Brain microvascular endothelial cell (primary cell): ENCODE results near the gene TP53I3.

Experiments used
- DNase-seq: peaks from one replicate; pipeline ENCODE4 v3.0.0-alpha.2; 2020
- H3K27ac ChIP-seq: fragments of 250-450 bp; sonication (Bioruptor Pico); 2 replicates; pipeline ENCODE4 v1.5.1; 2020; ENCODE audit warnings: mild to moderate bottlenecking, moderate library complexity
- H3K27me3 ChIP-seq: fragments of 250-450 bp; sonication (Bioruptor Pico); replicated peaks from 2 replicates; pipeline ENCODE4 v1.5.1; 2020; ENCODE audit warnings: mild to moderate bottlenecking
- H3K36me3 ChIP-seq: fragments of 250-450 bp; sonication (Bioruptor Pico); replicated peaks from 2 replicates; pipeline ENCODE4 v1.5.1; 2020; ENCODE audit warnings: mild to moderate bottlenecking
- H3K4me3 ChIP-seq: 2 replicates; pipeline ENCODE4 v1.5.1; 2011; ENCODE audit warnings: low read depth, mild to moderate bottlenecking, control low read depth, low read length, moderate library complexity
- in situ Hi-C: cut with HindIII; loops from 2 replicates; pipeline ENCODE4 v1.10.0; 2017; ENCODE audit warnings: low sequenced_read_pairs, low pct_ligation_motif_present
- TF ChIP-seq, protein P1 (sequence below): IDR thresholded peaks from 2 replicates; pipeline ENCODE4 v1.5.1; 2011; ENCODE audit warnings: low read depth, mild to moderate bottlenecking, moderate library complexity, low read length, control low read depth, inconsistent platforms; ENCODE audit errors: missing control alignments

Gene TP53I3

DNA sequence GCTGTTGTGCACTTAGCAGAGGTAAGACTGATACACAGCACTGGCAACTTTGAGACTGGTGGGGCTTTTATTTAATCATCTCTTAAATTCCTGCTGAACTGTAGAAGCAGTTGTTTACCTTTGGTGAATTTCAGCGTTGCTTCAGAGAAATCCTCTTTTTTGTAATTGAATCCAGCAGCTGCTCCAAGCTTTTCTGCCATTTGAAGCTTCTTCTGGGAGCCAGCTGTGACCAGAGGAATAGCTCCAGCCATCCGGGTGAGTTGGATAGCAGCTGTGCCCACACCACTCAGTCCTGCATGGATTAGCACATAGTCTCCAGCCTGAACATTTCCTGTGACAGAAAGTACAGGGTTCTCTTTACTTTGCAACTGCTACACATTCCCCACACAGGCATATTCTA lies 3.9 kb downstream of the TP53I3 start:
- TF ChIP-seq, protein P1, sequence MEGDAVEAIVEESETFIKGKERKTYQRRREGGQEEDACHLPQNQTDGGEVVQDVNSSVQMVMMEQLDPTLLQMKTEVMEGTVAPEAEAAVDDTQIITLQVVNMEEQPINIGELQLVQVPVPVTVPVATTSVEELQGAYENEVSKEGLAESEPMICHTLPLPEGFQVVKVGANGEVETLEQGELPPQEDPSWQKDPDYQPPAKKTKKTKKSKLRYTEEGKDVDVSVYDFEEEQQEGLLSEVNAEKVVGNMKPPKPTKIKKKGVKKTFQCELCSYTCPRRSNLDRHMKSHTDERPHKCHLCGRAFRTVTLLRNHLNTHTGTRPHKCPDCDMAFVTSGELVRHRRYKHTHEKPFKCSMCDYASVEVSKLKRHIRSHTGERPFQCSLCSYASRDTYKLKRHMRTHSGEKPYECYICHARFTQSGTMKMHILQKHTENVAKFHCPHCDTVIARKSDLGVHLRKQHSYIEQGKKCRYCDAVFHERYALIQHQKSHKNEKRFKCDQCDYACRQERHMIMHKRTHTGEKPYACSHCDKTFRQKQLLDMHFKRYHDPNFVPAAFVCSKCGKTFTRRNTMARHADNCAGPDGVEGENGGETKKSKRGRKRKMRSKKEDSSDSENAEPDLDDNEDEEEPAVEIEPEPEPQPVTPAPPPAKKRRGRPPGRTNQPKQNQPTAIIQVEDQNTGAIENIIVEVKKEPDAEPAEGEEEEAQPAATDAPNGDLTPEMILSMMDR: no peak
- no peak for DNase-seq
- H3K27ac ChIP-seq: no peak overlapping the region
- H3K36me3 ChIP-seq: peaks cover 14% of the 10 kb centered on the region
- in situ Hi-C loops: no loop called here
- H3K27me3 ChIP-seq: no peaks in the 10 kb centered on the region
- H3K4me3 ChIP-seq: no peak overlapping the region

DNA sequence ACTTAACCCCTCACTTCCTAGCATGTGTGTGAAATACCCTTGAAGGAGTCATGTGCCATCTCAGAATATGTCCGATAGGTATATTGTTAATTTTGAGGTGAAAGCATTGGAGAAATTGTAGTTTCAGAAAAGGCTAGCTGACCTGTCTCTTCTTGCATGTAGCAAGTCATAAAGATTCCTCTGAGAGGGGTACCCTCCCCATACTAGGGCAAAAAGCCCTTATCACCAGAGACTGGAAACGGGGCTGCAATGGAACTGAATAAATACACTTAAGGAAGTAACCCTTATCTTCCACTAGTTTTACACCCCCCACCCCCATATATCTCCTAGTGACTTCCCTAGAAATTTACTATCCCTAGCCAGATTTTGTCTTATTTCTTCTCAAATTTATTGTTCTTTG lies 6.8 kb downstream of the TP53I3 start:
- TF ChIP-seq, protein P1: no peak
- DNase-seq: no peak
- Histone ChIP-seq H3K4me3 (peak overlapping the region; percentile 94), H3K27me3 (no peaks in the 10 kb centered on the region), H3K27ac (no peak overlapping the region), H3K36me3 (peaks cover 16% of the 10 kb centered on the region)
- in situ Hi-C loops: no loop called here

DNA sequence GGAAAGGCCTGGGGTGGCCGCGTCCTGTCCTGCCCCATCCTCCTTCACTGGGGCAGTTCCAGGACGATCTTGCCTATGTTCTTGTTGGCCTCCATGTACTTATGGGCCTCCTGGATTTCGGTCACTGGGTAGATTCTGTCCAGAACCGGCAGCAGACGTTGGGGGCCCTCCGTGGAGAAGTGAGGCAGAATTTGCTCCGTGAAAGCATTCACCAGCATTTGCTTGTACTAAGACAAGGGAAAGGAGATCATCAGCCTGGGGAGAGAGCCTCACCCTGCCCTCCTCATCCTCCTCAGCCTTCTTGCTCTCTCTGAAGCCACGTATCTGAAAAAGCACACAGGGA lies 7.1 kb downstream of the TP53I3 start:
- Histone ChIP-seq H3K27me3 (no peaks in the 10 kb centered on the region), H3K27ac (peak overlapping the region; percentile 32), H3K4me3 (peak overlapping the region; percentile 94), H3K36me3 (peaks cover 14% of the 10 kb centered on the region)
- TF ChIP-seq, protein P1: no peak
- in situ Hi-C loops: no loop called here
- DNase-seq: no peak

DNA sequence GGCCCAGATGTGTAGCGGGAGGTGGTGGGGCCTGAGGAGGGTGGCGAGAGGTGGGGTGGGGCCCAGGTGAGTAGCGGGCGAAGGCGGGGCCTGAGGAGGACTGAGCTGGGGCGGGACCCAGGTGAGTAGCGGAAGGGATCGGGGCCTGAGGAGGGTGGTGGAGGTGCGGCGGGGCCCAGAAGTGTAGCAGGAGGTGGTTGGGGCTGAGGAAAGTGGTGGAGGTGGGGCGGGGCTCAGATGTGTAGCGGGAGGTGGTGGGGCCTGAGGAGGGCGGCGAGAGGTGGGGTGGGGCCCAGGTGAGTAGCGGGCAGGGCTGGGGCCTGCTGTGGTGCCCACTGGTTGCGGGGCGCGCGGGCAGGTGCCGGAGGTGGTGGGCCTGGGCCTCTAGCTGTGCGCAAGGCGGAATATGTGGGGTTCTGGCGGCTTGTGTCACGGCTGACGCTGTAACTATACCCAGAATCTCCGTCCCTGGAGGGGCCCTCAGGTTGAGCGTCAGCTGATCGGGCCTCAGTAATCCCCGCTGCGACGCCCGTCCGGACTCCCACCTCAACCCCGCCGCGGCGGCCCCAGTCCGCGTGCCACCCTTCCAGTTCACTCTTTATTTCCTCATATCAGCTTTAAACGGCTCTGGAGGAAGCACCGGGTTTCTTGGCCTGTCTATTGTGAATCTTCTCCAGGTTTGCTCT lies 7.6 kb downstream of the TP53I3 start:
- no peaks in the 10 kb centered on the region for H3K27me3 ChIP-seq
- H3K27ac ChIP-seq: peak overlapping the region; percentile 32
- TF ChIP-seq, protein P1: no peak
- peaks cover 9% of the 10 kb centered on the region for H3K36me3 ChIP-seq
- in situ Hi-C loops: no loop called here
- DNase-seq: no peak
- peak overlapping the region; percentile 94 for H3K4me3 ChIP-seq

DNA sequence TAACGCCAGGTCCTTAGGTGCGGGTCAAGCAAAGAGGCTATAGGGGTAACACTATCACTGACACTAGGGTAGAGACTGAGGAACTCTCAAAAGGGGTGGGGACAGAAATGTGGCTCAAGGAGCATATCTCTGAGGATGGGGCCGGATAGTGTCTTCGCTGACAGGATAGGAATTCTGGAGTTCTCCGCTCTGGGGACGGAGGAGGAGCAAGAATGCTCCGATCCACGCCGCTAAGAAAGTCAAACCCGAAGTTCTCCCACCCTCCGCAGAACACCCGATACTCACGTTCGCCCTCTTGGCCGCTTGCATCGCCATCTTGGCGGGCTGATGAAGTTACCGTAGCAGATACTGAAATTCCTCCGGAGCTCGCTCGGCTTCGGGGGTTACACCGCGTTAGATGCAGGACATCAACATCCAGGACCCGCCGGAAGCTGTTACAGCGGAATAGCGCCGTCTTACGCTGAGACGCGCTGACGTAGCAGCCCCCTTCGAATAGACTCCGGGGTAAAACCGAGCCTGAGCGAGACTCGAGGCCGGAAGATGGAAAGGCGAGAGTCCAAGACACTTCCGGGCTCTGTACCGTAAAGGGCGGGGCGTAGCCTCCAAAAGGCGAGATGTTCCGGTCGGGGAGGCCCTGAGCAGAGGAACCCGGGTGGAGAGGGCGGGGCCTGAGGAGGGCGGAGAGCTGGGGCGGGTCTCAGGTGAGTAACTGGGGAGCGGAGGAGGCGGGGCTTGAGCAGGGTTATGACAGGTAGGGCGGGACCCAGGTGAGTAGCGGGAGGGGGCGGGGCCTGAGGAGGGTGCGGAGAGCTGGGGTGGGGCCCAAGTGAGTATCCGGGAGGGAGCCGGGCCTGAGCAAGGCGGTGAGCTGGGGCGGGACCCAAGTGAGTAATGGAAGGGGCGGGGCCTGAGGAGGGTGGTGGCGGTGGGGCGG lies 8.5 kb downstream of the TP53I3 start, which contains the start of gene SF3B6:
Gene SF3B6 (minus strand): TSS at position 412 of the 934 bp plus-strand sequence. CDS start 97 bp downstream, at position 315.
- DNase-seq: peak; percentile 98
- Histone ChIP-seq H3K27me3 (no peaks in the 10 kb centered on the region), H3K4me3 (peak within 1 kb of the TSS; percentile 94), H3K27ac (peak within 1 kb of the TSS; percentile 61), H3K36me3 (peaks cover 8% of the 10 kb centered on the region)
- in situ Hi-C loops: no loop called here
- TF ChIP-seq, protein P1: peak; percentile 12
